HG03378 (cell line): ENCODE measurements around the gene EPOP.

Experiments
- ATAC-seq: cut with Tn5 transposase; IDR thresholded peaks from one replicate; pipeline ENCODE4 v1.9.1; 2021; ENCODE audit warnings: mild to moderate bottlenecking, moderate library complexity; ENCODE audit not compliant: unreplicated experiment

Gene EPOP

DNA sequence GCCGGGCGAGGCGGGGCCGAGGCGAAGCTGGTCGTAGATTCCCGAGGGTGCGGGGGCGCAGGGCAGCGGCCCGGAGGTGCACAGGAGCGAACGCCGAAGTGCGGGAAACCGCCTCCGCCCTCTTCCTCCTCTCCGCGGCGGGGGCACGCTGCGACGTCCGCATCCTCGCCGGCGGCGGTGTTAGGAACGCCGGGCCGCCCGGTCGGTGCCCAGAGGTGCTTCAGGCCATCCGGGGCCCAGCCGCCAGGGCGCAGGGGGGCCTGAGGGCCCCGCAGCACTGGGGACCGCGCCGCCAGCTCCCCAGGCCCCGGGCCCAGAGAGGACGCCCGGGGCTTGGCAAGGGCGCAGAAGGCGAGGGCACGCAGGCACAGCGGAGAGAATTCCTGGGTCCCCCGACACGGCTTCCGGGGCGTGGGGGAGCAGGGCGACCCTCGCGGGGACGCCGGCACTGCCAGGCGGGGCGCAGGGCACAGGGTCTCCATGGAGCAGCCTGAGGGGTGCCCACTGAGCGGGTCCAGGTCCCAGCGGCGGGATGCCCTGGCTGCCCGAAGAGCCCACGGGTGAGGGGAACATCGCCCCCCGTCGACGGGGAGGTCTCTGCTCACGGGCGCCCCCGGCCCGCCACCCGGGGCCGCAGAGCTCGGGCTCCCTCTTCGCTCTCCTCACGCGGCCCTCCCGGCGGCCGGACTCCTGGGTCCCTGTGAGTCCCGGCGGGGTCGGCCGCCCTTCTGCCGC, 576 bp downstream of the EPOP start:
- no peak for ATAC-seq

DNA sequence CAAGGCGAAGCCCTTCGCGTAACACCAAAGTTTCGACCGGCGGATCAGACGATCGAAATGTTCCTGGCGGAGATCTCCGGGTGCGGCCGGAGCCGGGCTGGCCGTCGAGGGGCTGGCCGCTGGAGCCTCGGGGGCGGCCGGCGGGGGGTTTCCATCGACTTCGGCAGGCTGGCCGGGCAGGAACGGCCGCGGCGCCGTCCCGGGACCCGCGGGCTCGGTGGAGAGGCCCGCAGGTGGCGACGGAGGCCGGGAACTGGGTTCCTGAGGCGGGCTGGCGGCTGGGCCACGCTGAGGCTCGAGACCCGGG, 1.1 kb downstream of the EPOP start:
- no peak for ATAC-seq

DNA sequence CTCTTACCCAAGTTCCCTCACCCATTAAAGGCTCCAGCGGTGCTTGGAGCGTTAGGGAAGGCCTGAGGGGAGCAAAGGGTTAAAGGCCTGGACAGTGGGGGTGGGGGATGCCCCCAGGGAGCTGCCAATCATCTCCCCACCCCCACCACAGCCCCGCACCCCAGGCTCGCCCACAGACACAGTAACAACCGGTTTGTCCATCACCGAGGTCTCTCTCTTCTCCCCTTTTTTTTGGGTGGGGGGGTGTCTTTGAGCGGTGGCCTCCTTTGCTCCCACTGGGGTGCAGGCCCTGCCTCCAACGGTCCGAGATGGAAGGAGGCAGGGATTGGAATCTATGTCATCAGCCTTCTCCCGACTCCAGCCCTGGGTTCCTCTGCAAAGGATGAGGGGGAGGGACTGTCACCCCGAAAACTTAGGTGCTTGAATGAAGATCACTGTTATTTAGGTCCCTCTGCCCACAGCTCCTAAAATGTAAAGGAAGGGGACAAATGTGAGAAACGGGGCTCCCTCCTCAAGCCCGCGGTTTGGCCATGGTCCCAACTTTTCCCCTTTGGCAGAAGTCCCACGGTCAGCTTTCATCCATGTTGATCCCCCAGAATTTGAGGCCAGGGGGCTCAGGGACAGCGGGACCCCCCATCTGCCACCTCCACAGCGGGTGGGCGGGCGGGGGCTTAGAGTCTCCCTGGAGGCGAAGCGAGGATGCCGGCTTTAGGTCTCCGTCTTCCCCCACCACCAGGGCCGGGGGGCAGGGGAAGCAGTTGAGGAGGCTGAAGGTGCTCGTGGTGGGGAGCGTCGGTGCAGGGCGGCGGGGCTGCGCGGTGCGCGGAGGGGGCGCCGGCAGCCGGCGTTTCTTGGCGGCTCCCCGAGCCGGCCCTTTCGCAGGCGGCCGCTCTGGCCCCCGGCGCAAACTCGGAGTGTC, 1.7 kb downstream of the EPOP start:
- no peak for ATAC-seq

DNA sequence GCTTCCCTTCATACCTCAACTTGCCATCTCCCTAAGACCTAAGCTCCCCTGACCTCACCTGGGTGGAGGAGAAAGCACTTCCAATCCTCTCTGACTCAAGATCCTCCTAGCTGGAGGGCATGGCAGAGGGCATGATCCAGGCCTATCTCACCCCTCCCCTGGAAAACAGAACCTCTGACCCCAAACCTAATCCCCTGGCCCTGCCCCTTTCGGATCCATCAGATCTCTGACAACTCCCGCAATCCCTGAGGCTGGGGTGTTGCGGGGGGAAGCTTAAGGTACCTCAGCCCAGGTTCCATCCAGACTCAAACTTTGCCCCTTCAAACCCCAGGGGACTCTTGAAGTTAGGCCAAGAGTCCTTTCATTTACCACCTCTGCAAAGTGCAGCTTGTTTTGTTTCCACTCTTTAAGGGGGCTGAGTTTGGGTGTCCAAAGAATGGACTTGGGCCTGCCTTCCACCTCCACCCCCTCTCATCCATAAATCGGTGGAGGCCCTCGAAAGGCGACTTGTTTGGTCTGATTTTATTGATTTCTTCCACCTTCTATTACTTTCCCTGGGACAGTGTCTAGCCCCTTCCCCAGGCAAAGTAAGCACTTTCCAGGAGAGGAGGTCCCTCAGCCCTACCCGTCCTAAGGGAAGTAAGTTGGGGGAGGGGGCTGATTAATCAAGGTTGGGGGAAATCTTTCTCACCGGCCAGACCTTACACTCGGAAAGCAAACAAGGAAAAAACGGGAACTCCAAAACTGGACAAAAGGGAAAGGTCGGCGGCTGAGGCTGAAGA, 2.6 kb downstream of the EPOP start:
- ATAC-seq, result no peak

DNA sequence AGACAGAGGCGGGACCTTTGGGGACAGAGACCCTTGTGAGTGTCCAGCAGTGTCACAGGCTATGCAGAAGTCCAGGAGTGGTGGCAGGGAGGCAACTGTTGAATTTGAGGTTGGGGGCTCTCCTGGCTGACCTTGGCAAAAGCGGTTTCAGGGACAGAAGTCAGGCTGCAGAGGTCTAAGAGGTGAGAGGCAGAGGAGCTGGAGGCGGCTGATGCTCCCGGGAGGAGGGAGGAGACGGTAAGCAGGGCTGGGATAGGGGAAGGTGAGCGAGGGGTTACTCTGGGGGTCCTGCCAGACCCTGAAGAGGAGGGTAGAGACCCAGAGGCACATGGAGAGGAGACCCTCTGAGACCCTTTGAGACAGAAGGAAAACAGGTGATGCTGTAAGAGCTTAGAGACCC, 5.2 kb downstream of the EPOP start:
- no peak for ATAC-seq

DNA sequence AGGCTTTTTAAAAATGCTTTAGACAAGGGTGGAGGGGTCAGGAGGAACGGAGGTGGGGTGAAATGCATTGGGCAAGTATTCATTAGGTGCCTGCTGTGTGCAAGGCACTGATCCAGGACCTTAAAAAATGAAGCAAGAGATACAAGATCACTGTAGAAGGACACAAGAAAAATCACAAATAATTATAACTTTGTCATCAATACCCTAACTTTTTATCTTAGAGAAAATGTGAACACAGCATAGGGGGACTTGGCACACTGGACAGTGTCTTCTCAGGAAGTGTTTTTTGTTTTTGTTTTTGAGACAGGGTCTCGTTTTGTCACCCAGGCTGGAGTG, 7.0 kb downstream of the EPOP start:
- ATAC-seq, result no peak

DNA sequence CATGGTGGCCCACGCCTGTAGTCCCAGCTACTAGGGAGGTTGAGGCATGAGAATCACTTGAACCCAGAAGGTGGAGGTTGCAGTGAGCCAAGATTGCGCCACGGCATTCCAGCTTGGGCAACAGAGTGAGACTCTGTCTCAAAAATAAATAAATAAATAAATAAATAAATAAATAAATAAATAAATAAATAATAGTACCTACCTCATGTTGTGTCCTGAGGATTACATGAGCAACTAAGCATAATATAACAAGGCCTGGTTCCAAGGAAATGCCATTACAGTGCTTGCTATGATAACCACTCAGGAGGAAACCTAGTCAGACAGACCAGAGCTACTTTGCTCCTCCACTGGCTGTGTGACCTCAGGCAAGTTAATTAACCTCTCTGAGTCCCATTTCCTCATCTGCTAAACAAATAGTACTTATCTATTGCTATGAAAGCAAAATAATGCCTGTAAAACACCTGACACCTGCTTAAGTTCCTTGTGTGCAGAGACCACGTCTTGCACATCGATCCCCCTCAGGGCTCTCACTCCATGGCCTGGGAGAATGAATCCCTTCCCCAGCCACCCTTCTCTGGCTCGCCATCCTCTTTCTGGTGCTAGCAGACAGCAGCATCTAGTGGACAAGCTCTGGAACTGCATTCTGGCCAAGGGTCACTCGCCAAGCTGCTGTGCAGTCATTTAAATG, 7.5 kb downstream of the EPOP start:
- no peak for ATAC-seq

DNA sequence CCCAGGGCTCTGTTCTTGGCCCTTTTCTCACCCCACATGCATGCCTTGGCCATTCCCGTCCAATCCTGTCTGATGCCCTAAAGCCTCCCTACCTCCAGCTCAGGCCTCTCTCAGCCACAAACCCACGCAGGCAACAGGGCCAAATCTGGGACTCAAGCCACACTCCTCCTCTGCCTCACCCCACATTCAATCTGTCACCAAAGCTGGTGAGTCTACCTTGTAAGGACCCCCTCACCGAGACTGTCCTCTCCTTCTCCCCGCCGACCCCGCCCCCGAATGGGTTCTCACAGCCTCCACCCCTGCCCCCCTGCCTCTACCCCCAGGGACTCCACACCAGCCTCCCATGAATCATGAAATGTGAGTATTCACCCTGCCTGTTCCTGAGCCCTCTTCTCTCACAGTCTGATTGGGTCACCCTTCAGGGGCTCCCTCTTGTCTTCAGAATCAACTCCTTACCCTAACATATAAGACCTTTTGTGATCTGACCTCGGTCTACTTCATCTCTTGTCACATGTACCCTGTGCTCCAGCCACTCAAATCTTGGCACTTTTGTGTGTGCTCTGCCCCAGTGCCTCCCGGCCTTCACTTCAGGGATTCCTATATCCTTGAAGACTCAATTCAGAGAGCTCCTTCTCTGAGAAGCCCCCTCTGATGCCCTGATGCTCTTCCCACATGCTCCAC, 10.7 kb downstream of the EPOP start:
- no peak for ATAC-seq

DNA sequence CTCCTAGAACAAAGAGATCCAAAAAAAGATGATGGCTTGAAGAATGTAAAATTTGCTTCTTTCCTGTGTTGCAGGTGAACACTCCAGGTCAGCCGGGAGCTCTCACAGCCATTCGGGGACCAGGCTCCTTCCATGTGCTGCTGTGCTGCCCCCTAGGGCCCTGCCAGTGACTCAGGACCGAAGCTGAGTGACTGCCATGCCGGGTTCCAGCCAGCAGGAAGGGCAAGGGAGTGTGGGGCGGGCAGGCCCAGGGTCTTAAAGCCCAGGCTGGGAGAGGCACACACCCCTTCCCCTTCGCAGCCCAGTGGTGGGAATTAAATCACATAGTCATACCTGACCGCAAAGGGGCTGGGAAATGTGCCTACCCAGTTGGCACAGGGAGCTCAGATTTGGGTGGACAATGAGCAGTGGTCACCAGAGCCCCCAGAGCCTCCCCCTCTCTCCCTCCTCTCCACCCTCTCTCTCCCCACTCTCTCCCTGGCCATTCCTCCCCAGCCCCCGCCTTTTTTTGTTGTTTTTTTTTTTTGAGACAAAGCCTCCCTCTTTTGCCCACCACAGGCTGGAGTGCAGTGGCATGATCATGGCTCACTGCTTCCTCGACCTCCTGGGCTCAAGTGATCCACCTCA, 11.5 kb downstream of the EPOP start:
- no peak for ATAC-seq

DNA sequence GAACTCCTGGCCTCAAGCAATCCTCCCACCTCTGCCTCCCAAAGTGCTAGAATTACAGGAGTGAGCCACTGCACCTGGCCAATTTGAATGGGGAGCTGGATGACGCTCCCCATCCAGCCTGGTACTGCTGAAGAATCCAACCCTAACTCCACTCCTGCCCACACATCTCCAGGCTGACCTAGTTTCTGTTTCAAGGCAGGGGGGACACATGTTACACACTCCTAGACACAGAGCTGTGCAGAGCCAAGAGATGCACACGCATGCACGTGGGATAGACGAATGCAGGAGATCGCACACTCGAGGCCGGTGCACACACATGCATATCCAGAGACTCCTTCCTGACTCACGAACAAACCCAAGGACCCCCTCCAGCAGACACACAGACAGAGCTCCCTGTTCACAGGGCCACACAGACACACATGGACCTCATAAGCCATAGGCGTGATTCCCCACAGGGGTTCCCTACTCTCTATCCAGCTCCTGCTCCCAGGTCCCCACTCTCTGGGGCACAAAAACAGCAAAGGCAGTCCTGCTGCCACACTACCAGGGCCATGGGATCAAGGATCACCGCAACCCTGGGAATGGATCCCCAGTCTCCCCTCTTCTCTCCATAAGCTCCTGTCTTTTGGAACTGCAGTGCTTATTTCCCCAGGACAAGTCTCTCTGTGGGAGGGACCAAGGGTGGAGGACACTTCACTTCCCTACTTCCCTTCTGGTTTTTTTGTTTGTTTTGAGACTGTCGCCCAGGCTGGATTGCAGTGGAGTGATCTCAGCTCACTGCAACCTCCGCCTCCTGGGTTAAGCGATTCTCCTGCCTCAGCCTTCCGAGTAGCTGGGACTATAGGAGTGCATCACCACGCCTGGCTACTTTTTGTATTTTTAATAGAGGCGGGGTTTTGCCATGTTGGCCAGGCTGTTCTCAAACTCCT, 14.4 kb downstream of the EPOP start:
- ATAC-seq, result no peak

DNA sequence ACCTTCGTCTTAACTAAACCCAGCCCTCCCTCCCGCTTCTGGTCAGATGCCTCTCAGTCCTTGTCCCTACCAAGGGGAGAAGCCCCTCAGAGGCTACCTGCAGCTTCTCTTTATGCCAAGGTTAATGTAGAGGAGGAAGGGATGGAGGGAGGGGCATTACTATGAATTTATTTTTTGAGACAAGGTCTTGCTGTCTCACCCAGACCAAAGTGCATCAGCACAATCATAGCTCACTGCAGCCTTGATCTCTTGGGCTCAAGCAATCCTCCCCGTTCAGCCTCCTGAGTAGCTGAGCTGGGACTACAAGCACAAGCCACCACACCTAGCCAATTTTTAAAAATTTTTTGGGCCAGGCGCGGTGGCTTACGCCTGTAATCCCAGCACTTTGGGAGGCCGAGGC, 15.3 kb downstream of the EPOP start:
- ATAC-seq, result no peak

DNA sequence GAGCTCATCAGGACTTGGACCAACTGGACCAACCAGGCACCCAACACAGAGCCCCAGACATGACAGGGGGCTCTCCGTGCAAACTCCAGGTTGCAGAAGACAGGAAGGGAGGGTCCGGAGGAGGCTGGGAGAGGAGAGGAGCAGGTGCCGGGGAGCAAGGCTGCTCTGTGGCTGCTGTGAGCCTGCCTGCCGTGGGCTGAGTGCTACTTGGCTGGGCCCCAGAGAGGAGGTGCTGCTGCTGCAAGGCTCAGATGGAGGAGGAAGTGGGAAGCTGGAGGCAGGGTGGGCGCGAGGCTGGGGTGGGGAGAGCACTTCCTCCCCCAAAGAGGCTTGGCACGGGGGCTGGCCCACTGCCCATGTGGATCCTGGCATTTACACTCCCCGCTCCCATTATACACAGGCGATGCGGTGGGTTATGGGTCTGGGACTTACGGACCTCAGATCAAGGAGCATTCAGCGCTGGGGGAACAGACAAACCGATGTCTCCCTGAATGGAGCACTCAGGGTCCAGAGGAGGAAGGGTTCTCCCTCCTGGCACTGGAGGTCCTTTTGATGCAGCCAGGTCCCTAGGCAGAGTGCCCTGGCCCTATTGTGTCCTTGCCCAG, 15.9 kb downstream of the EPOP start:
- ATAC-seq, result no peak

DNA sequence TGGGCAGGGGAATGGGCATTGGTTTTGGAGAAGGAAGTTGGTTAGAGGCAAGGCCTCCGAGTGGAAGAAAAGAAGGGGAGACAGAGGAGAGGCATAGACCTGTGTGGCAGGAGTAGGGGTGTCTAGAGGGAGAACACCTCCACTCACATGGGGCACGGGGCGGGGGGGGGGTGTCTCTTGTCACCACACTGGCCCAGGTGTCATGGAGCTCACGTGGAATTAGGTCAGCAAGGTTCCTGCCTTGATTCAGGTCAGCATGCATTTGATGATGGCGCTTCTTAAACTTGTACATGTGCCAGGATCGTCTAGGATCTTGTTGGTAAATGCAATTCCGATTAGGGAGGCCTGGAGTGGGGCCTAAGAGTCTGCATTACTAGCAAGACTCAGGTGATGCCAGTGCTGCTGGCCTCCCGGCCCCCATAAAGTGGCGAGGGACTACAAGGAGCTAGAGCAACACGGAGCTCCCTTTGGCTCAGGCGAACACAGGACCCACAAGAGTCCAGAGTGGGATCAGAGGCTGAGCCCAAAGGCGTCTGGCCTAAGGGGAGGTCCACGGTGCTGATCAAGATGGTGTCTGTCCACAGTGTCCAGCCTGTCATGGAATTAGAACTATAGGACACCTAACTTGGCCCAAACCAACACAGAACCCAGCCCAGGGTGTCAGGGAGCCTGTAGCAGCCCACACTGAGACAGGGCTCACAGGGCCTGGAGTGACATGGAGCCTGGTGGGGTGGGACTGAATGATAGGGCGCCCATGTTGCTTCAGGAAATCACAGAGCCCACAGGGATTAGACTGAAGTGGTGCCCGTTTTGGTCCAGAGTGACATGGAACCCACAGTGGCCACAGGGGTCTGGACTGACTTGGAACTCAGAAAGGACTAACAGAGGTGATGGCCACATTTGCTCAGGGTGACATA, 16.7 kb downstream of the EPOP start:
- no peak for ATAC-seq

DNA sequence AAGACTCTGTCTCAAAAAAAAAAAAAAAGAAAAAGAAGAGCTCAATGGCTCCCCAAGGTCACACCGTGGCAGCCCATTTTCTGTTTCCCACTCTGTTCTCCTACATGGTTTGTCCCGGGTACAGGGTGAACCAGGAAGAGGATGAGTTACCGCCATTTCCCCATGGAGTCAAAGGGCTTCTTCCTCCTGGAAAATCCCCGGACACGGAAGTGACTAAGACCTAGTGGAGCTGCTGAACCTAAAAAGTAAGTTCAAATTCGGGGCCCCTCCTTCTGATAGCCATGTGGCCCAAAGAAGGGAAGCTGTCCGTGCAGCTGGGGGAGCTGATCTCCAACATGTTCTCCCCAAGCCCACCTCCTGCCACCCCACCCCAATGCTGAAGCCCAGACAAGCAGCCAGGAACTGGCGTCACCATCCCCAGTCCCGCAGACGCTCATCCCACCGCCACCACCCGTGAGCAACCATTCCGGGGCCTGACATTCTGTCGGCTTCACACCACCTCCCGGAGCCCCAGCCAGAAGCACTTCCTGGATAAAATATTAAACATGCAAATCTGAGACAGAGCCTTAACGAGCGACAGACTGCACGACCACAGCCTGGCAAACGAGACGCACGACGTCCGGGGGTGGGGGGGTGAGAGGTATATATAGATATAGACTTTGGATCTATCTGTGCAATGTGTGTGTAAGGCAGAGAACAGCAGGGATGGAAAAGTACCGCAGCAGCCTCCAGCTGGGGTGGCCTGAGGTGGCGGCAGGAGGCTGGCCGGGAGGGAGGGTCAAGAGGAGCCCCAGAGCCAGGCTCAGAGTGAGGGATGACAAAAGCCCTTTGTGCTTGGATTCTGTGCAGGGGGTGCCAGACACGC, 17.6 kb downstream of the EPOP start:
- no peak for ATAC-seq

DNA sequence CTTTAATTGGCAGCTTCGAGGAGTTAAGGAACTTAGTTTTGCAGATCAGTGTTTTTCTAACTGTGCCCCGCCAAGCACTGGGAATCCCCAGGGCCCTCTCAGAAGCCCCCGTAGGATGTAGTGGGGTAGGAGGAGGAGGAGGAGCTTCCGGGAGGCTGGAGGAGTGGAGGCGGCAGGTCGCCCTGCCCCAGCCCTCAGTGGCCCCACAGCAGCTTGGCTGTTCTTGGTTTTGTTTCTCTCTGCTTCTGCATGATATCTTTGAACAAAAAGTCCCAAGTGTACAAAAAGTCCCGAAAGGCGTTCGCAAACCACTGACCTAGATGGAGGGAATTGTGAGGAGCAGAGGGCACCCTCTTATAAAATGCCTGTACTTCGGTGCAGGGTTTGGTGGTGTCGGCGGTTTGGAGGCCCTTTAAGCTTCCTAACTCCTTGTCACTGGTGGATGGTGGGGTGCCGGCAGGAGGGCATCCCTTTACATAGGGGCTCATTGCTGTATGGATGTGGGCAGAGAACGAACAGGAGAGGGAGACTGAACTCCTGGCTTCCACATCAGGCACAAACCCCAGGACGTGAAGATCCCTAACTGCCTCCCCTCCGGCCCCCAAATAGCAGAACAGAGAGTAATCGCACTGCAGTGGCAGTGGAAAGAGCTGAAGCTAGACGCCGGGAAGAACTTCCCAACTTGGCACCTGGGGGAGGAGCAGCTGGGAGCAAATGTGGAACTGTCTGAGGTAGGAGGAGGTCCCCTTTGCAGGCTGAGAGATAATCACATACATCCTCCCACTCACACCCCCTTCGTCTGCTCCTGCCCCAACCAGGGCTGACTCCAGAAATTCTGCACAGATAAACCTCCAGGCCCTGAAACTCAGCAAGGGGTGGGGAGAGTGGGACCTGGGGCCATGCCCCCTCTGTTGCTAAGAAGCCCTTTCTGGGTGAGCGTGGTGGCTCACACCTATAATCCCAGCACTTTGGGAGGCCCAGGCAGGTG, 20.1 kb downstream of the EPOP start:
- no peak for ATAC-seq

DNA sequence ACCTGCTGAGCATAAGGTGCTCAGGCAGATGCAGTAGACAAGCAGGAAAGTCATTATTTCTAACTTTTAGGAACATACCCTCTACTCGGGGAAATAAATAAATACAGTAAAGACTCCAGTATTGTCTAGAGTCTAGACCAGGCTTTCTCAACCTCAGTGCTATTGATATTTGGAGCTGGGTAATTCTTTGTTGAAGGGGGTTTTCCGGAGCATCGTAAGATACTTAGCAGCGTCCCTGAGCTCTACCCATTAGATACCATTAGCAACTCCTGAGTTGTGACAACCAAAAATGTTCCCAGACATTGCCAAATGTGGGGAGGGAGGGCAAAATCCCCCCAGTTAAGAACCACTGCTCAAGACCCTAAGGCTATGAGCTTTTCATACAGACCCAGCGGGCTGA, 21.1 kb downstream of the EPOP start:
- ATAC-seq, result no peak
